ENCODE measurements around the gene IFT57. TPM values are rescaled to one million over a fixed set of nuclear protein-coding genes. Genes with fewer than 3 reads are reported as not detected.

Gene IFT57
- polyA plus RNA-seq, 1 of the 3 experiments (the other 2 are of a cell fraction), result 81.6 TPM

GRCh38 chr3:108222853-108223565, 785 bp upstream of the IFT57 start:
- Histone ChIP-seq H3K79me2 (ENCODE audit: insufficient read depth) (peaks cover 25% of the 10 kb centered on the region), H2AFZ (ENCODE audit: low read depth) (peak overlapping the region; percentile 96), H3K9me2 (no peaks in the 10 kb centered on the region), H3K27me3 (ENCODE audit: insufficient read depth) (no peaks in the 10 kb centered on the region), H3K4me1 (ENCODE audit: control insufficient read depth in 1 of 2, insufficient read depth in 2 of 2, low read depth in 1 of 2, low read length in 1 of 2) (peaks cover 18 to 36% of the 10 kb centered on the region in 2 experiments; a peak in 3 of 4 replicates), H3K9me3 (no peaks in the 10 kb centered on the region), H3K27ac (ENCODE audit: low read depth in 2 of 2, low read length in 1 of 2) (peak overlapping the region; percentile 84 to 86), H3K36me3 (replicated peaks in 1 of 2; ENCODE audit: control insufficient read depth in 1 of 2, insufficient read depth in 2 of 2, low read length in 1 of 2) (peaks cover 4% of the 10 kb centered on the region in 2 experiments), H3K4me2 (peak overlapping the region; percentile 69), H3K9ac (peak overlapping the region; percentile 93), H3K4me3 (ENCODE audit: low read depth in 2 of 2, low read length in 1 of 2) (peak overlapping the region; percentile 73 to 82), H4K20me1 (ENCODE audit: insufficient read depth) (no peaks in the 10 kb centered on the region), H3F3A (replicated peaks; ENCODE audit: insufficient read depth) (peaks cover 11% of the 10 kb centered on the region)
- ChIA-PET CTCF (interaction anchor here (0.8 to 1.2 kb wide), 4 partner anchors 48 to 296 kb away, joined by 3 to 5 read pairs (median 4); no protein-coding TSS in a partner anchor), POLR2A (no interaction called here)
- TF ChIP-seq MAX (IDR thresholded peaks at IDR 0.05; ENCODE audit: low read depth) (0 out of 2 replicates have a peak, but pooled peaks have one; percentile 0), SIN3A (IDR thresholded peaks at IDR 0.05; ENCODE audit: borderline replicate concordance, low read depth, low read length) (no peak)
- WGBS (ENCODE audit: low lambda C conversion rate), result 13% methylated on average over 5 of the region's 5 CpGs
- no peak for DNase-seq

DNA sequence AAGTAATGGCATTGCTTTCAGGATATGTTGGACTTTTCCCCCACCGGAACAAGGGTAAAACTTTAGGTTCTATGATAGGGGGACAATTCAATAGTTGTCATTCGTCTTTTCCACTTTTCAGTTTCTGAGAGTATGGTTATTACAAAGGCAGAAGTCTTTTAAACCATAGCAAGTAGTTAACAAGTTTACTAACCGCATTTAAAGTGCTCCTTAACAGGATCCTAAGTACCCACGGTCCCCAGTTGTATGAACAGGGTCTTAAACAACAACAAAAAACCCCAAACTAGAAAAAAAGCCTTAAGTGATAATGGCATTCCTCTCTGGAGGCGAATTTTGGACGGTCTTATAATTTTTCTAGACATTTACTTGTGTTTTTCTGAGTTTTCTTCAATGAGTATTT, 831 bp downstream of the IFT57 start:
- H2AFZ ChIP-seq (ENCODE audit: low read depth), result no peak overlapping the region
- ChIA-PET POLR2A (no interaction called here), CTCF (no interaction called here)
- peaks cover 14% of the 10 kb centered on the region in 2 experiments for H3K36me3 ChIP-seq (replicated peaks in 1 of 2; ENCODE audit: control insufficient read depth in 1 of 2, insufficient read depth in 2 of 2, low read length in 1 of 2)
- no peaks in the 10 kb centered on the region for H3K27me3 ChIP-seq (ENCODE audit: insufficient read depth)
- H3K4me1 ChIP-seq (ENCODE audit: control insufficient read depth in 1 of 2, insufficient read depth in 2 of 2, low read depth in 1 of 2, low read length in 1 of 2), result peaks cover 18 to 36% of the 10 kb centered on the region in 2 experiments; a peak in 3 of 4 replicates
- TF ChIP-seq RCOR1 (IDR thresholded peaks at IDR 0.05; ENCODE audit: low read length) (no peak), EZH2phosphoT487 (IDR thresholded peaks at IDR 0.05; ENCODE audit: borderline replicate concordance, low read depth) (no peak), FOXJ3 (CRISPR knock-in tag; IDR thresholded peaks at IDR 0.05) (no peak), GATA2 (CRISPR knock-in tag; IDR thresholded peaks at IDR 0.05) (no peak), RFX5 (IDR thresholded peaks at IDR 0.05; ENCODE audit: low read length) (no peak), RAD21 (IDR thresholded peaks at IDR 0.05; ENCODE audit: low read length) (no peak), TAF1 (IDR thresholded peaks at IDR 0.05; ENCODE audit: borderline replicate concordance, low read depth, low read length) (no peak), JUND (IDR thresholded peaks at IDR 0.05) (no peak), ZBTB33 (IDR thresholded peaks at IDR 0.05; ENCODE audit: borderline replicate concordance, low read depth) (no peak), YY1 (IDR thresholded peaks at IDR 0.05; ENCODE audit: low read depth) (no peak), SMC3 (IDR thresholded peaks at IDR 0.05; ENCODE audit: low read depth, low read length) (no peak), POLR2AphosphoS5 (IDR thresholded peaks at IDR 0.05; ENCODE audit: low read depth, low read length) (no peak), IRF3 (IDR thresholded peaks at IDR 0.05; ENCODE audit: low read depth, low read length) (no peak), RXRA (IDR thresholded peaks at IDR 0.05; ENCODE audit: borderline replicate concordance, low read depth) (no peak), CHD2 (IDR thresholded peaks at IDR 0.05; ENCODE audit: low read length, partially characterized antibody) (no peak), MXI1 (IDR thresholded peaks at IDR 0.05; ENCODE audit: low read depth, low read length) (no peak), CTCF (IDR thresholded peaks at IDR 0.05) (no peak), GABPA (IDR thresholded peaks at IDR 0.05; ENCODE audit: low read depth) (no peak), EP300 (IDR thresholded peaks at IDR 0.05; ENCODE audit: borderline replicate concordance in 1 of 2, low read depth in 1 of 2, low read length in 1 of 2) (no peak)
- TF ChIP-seq, protein P1, sequence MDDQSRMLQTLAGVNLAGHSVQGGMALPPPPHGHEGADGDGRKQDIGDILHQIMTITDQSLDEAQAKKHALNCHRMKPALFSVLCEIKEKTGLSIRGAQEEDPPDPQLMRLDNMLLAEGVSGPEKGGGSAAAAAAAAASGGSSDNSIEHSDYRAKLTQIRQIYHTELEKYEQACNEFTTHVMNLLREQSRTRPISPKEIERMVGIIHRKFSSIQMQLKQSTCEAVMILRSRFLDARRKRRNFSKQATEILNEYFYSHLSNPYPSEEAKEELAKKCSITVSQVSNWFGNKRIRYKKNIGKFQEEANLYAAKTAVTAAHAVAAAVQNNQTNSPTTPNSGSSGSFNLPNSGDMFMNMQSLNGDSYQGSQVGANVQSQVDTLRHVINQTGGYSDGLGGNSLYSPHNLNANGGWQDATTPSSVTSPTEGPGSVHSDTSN (IDR thresholded peaks at IDR 0.05), result no peak
- H3K79me2 ChIP-seq (ENCODE audit: insufficient read depth), result peaks cover 25% of the 10 kb centered on the region
- peak overlapping the region; percentile 93 for H3K9ac ChIP-seq
- peak overlapping the region; percentile 69 for H3K4me2 ChIP-seq
- H3K9me3 ChIP-seq, result no peaks in the 10 kb centered on the region
- WGBS (ENCODE audit: low lambda C conversion rate), result 26% methylated on average over 6 of the region's 6 CpGs
- H4K20me1 ChIP-seq (ENCODE audit: insufficient read depth), result no peaks in the 10 kb centered on the region
- peaks cover 11% of the 10 kb centered on the region for H3F3A ChIP-seq (replicated peaks; ENCODE audit: insufficient read depth)
- peak overlapping the region; percentile 73 to 82 for H3K4me3 ChIP-seq (ENCODE audit: low read depth in 2 of 2, low read length in 1 of 2)
- no peak for DNase-seq
- H3K27ac ChIP-seq (ENCODE audit: low read depth in 2 of 2, low read length in 1 of 2), result peak overlapping the region; percentile 72 to 84; a peak in 2 of 4 replicates
- H3K9me2 ChIP-seq, result no peaks in the 10 kb centered on the region

Data from SK-N-SH (cell line).